ENCODE data around the gene TRAM2.

The TRAM2 gene

DNA sequence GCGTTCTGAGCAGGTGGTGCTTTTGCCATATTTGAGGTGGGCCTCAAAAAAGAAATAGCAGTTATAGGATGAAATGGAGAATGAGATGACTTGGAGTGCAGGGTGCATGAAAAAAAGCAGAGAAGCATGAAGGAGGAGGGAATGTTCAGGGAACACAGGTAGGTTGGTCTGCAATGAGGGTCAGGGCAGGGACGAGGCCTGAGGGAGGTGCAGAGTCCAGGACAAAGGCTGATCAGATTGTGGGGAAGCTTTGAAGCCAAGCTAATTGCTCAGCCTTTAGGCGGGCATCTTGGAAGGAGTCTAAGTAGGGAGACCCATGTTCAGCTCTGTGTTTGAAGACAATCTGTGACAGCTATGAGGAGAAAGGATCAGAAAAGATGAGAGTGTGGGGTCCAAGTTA lies 12.0 kb downstream of the TRAM2 start:
- DNase-seq, result no peak

GRCh38 chr6:52562911-52563310 lies 13.9 kb downstream of the TRAM2 start:
- DNase-seq, result no peak

GRCh38 chr6:52560462-52560861 lies 16.4 kb downstream of the TRAM2 start:
- no peak for DNase-seq

- DNase-seq, result no peak
Measured at GRCh38 chr6:52558266-52559000, 18.4 kb downstream of the TRAM2 start.

DNA sequence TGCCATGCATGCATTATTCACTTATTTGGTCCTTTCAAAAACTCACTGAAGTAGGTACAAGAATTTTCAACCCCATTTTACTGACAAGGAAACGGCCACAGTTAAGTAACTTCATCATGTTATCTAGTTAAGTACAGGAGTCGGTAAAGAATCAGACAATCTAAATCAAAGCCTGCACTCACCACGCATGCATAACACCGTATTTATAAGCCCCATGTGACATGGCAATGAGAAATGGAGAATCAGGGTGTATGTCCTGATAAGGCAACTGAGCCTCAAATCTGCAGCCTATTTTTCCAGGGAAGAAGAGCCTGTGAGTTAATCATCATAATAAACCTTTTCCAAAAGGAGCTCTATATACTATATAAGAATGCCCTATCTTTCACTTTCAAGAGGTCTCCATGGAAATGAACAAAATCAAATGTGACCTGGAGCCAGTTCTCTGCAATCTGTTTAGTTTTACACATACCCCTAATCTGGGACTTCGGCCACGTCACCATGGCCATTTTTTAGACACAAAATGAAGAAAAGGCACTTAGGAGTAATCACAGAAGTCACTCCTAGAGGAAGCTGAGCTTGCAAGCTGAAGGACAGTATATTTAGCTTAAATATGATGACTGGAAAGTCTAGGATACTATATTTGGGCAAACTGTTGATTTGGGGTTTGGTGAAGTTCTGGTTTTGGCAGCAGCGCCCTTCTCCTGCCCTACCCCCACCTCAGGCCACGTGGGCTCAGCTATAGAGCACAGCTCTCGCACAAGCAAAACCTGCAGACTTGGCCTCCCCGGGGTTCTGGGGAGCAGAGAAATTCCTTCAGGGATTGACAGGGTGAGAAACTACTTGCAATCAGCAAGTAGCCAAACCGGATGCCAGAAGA lies 19.2 kb downstream of the TRAM2 start:
- DNase-seq, result no peak

- no peak for DNase-seq
Measured at GRCh38 chr6:52555518-52556233, 21.2 kb downstream of the TRAM2 start.

GRCh38 chr6:52554684-52555280 lies 22.1 kb downstream of the TRAM2 start:
- no peak for DNase-seq

DNA sequence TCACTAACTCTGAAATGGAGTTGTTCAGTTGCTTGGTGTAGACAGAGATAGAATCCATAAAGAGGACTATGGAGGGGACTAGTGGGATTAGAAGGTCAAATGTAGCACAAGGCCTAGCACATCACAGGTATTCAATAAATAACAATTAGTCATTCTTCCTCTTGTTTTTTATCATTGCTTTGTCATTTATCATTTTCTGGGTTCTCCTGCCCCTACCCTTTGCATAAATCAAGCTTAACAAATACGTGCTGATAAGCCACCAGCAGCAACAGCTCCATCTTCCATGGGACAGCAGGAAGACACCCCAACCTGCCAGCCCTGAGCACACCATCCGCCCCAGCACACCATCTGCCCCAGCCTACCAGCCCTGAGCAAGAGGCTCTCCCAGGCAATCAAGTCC lies 23.1 kb downstream of the TRAM2 start:
- DNase-seq, result no peak

- DNase-seq, result no peak
Measured at GRCh38 chr6:52553158-52553557, 23.7 kb downstream of the TRAM2 start.

DNA sequence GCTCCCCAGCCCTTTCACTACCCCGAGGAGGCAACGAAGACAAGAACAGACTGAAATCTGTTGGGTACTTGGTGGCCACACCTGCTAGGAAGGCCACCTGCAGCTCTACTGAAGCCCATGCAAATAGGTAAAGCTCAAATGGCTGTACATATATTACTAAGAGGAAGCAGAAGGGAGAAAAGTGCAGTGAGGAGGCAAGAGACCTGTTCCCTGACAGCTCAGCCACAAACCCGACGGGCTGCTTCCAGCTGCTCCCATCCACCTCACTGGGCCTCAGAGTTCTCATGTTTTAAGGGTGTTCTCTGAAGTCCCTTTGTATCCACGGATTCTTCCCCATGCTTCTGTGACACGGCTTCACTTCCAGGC lies 24.6 kb downstream of the TRAM2 start:
- no peak for DNase-seq

GRCh38 chr6:52551483-52552277 lies 25.2 kb downstream of the TRAM2 start:
- DNase-seq, result no peak

- no peak for DNase-seq
Measured at GRCh38 chr6:52550870-52551269, 26.0 kb downstream of the TRAM2 start.

DNA sequence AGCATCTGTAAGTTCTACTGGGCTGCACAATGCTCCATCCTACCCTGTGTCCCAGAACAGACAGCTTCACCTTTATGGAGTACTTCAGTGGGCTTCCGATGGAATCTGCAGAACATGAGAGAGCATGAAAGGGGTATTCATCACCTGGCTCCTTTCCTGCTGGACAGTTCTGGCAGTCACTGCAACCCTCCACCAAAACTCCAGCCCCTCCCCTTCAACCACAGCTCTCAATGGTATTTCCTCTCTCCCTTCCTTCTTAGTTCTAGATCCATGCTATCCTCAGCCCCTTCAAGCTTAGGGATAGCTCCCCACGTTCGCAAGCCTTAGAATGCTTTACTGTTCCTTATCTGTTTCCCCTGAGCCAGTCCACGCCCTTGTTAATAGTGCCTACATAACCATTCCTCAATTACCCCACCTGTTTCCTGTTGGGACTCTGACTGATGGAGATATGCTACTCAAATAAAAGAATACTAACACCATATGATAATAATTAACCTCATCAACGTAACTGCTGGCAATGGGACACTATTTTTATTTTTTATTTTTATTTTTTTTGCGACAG lies 26.8 kb downstream of the TRAM2 start:
- no peak for DNase-seq

GRCh38 chr6:52549428-52549827 lies 27.4 kb downstream of the TRAM2 start:
- DNase-seq, result no peak

- no peak for DNase-seq
Measured at GRCh38 chr6:52548999-52549398, 27.9 kb downstream of the TRAM2 start.

GRCh38 chr6:52548353-52548713 lies 28.5 kb downstream of the TRAM2 start:
- DNase-seq, result no peak

GRCh38 chr6:52547647-52548352 lies 29.1 kb downstream of the TRAM2 start:
- DNase-seq, result no peak

DNA sequence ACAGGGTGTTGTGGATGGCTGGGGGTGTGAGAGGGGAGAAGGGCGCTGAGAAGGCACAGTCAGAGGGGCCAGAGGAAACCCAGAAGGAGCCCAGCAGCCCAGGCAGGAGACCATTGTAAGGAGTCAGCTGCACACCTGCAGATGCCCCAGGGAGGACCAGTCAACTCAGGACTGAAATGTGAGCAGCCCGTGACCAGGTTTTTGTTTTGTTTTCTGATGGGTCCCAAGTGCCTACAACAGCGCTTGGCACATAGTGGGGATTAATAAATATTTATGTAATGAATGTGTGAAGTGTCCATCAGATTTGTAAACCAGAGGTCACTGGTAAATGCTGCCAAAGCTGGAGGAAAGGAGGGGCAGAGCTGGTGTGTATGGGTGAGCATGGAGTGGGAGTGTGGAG lies 30.2 kb downstream of the TRAM2 start:
- no peak for DNase-seq

- no peak for DNase-seq
Measured at GRCh38 chr6:52546192-52546591, 30.7 kb downstream of the TRAM2 start.

- no peak for DNase-seq
Measured at GRCh38 chr6:52545406-52546119, 31.3 kb downstream of the TRAM2 start.
